Stimulated activated CD4-positive, alpha-beta T cell treated with anti-CD3 and anti-CD28 coated beads, Interleukin-12 subunit alpha, Interleukin-12 subunit beta, amount 100 ng/mL, for 48 hours (primary cell): ENCODE measurements around the gene XIRP2.

Source experiments
- DNase-seq, 3 donors: peaks; one replicate each; pipeline ENCODE4 v3.0.0-alpha.2; 2020; ENCODE audit warnings: low read depth in 2 of 3, low spot score in 1 of 3

XIRP2 gene

DNA sequence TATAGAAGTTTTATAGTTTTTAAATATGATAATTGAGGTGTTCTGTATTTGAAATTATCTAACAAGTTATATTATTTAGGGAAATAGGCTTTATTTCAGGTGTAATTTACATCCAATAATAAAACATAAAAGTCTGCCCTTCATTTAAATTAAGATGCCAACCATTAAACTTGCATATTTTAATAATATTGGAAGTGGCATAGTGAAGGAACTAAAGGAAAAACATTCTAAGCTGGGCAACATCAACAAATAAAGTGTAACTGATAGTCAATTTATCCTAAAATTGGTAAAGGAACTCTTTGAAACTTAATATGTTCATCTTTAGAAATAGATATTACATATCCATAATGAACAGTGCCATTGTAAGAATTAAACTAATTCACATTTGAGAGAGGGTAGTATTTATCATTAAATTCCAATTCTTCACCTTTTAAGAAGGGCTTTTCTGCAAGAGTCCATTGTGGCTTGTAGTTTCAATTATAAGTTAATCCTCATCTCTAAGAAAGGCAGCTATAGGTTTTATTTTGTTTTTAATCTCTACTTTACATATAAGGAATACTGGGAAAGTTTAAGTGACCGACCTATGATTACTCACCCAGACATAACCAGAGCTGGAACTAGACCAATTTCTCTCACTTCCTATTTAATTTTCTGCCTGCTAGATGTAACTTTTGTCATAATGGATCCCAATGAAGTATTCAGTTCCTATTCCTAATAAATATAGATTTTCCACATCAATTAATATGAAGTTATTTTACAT lies 401.6 kb downstream of the XIRP2 start:
- no peak for DNase-seq

DNA sequence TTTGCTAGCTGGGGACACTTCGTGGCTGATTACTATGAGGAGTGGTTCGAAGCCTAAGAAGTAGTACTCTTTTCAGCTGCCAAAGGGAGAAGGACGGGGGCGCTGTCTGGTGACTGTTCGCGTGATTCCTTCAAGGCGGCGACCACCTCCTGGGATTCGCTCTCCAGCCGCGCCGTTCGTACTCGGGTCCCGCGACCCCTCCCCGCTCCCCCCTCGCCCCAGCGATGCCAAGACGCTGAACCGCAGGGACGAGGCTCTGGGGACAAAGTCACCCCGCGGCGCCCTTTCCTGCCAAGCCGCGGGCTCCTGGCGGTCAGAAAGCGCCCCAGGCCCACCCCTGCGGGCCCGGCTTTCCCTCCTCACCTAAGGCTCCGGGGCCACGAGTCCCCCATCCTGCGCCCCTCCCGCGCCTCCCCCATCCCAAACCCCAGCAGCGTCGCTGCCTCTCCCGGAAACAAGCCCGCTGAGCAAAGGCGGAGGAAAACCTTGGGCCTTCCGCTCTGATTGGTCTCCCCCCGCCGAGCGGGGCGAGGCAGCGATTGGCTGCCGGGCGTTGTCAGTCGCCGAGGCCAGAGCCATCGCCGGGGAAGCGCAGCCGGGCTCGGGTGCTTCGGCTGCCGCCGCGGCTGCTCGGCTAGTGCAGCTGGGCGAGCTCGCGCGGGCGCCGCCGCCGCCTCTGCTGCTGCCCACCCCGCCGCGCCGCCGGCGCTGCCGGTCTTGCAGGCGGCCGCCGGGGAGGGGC lies 404.3 kb downstream of the XIRP2 start, which contains the start of gene B3GALT1:
B3GALT1 (plus strand) TSS at position 572 of the 742 bp plus-strand sequence.
- DNase-seq, result peak; percentile 34 to 56 (median 39)

DNA sequence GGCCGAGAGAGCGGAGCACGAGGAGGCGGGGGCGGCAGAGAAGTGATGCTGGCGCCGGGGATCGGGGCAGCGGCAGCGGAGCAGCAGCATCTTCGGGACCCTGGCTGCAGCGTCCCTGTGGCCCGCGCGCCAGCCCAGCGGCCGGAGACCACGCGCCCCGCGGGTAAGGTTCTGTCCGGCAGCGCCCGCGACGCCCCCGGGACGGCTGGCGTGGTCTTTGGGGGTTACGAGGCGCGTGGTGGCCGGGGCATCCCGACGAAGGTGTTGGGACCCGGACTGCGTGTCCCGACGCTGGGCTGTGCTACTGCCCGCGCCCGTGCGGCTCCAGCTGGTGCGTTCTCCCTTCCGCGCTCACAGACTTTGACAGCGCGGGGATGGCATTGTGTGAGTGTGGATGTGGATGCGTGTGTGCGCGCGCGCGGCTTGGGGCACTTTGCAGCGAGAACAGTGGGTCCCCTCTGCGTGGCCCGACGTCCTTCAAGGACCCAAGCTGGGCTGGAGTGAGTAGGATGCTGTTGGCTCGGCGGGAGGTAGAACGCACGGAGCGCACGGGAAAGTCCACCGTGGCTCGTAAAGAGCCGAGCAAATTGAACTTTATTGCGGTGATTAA lies 405.0 kb downstream of the XIRP2 start:
- no peak for DNase-seq

DNA sequence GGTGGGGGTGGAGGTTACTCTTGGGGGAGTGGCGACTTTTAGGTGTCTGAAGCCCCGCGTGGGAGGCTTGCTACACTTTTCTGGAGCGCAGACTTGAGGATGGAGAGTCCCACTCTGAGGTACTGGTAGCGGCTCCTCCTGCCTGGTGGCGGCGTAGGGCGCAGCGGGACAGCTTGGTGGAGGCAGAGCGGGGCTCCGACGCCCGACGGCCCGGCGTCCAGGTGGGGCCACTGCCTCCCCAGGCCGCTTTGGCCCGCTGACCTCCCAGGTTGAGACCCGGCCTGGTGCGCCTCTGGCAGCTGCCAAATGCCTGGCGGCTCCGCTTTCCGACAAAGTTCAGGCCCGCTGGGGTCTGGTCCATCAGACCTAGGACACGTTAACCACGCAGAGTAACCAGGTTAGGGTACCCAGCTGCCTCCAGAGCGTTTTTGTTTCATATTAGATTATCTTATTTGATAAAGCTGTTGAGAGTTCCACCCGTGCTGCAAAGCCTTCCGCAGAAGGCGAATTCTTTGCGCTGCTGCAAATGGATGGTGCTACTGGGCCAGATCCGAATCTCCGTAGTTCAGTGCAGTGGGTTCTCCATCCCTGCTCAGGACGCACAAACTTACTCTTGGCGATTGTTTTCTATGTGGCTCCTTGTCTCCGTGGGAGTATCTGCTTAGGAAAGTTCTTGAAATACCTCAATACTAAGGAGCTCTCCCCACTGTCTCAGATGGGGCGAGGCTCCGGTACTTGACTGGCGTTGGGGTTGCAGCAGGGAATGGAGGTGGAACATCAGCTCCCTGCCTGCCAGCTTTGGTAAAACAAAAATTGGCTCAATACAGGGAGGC lies 405.9 kb downstream of the XIRP2 start:
- no peak for DNase-seq

DNA sequence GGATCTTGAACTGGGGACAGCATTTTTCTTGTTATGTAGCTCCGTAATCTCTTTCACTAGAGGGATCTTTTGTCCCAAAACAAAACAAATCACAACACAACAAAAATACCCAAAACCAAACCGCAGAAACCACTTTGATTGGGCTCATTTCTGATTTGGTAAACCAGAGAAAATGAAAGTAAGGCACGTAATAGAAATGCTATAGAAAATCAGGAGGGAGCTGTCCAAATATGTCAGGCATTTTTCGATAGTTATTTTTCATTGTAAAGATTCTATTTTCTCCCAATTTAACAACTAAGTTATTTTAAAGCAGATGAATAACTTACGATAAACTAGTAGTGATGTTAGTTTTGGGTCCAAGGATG lies 406.5 kb downstream of the XIRP2 start:
- DNase-seq, result no peak

DNA sequence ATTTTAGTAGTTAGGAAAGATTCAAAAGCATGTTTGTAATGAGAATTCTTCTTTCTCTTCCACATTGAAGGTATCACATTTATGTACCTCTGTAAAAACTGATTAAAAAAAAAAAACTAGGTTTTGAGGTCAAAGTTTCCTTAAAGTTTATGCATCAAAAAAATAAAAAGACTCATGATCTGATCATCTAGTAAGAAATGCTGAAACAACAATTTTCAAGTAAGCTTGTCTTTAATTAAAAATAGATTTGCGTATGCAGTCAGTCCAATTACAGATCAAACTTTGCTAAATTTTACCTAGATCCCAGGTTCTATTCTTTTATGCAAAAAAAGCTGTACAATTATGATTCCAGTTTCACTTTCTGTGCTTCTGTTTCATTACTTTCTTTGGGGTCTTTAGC lies 409.0 kb downstream of the XIRP2 start:
- no peak for DNase-seq

DNA sequence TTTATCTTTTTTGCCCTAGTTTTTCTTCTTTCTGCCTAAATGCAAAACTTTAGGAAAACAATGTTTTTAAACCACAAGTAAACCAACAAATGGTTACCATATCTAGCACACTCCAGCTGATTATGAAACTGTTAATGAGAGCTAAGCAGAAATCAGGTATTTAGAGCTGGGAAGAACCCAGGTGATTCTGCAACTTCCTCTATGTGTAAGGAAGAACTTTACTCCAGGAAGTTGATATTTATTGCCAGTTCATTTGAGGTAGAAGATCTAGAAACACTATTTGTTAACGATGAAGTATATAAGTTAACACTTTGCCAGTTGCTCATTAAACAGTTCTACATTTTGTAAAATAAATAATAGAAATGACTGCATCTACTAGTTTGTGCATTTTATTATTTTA lies 409.7 kb downstream of the XIRP2 start:
- DNase-seq, result no peak
